ENCODE results near the gene FOXP1.

The FOXP1 gene

DNA sequence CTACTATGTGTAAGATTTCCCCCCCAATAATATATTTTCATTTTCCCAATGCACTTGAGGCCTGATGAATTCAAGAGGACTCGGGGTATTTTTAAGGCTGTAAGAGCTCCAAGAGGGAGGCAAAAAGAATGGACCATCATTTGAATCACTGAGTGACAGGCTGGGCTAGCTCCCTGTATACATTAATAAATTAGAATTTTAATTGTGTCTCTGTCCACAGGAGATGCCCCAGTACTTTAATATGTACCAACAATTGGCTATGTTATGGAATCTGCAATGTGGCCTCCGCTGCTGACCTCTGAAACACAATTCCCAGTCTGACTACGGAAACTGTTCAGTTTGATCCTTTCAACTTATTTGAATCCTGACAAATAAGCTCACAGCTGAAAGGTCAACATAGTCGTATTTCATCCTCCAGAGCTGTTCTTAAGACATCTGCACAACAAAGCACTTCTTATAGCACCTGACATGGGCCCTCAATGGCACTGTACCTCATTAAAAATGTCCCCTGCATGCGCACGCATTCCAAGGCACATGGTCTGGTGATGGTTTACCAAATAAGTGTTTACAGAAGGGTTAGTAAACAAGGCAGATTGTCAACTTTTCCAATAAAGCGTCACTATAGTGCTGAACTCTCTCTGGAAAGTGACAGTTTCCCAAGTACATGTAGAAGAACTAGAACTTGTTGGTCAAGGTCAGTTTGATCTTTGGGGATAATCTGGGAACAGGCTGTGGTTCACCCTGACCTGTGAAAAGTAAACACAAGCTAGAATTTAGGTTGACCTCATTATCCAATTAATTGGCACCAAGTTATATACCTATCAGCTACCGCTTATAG, 472.9 kb downstream of the FOXP1 start:
- DNase-seq: no peak

DNA sequence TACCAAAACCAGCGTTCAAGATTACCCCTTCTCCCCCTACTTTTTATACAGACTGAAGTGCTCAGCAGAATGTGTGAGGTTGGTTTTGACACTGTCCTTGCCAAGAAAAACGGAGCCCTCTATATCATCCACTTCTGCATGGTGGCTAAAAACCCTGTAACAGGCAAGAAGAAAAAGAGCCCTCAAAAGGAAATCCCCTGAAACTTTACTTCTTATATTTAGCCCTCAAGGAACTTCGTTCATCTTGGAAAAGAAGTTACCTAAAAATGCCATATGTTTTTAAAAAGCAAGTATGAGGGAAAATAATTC, 473.6 kb downstream of the FOXP1 start:
- no peak for DNase-seq

GRCh38 chr3:71109241-71109976, 474.1 kb downstream of the FOXP1 start:
- DNase-seq: no peak

DNA sequence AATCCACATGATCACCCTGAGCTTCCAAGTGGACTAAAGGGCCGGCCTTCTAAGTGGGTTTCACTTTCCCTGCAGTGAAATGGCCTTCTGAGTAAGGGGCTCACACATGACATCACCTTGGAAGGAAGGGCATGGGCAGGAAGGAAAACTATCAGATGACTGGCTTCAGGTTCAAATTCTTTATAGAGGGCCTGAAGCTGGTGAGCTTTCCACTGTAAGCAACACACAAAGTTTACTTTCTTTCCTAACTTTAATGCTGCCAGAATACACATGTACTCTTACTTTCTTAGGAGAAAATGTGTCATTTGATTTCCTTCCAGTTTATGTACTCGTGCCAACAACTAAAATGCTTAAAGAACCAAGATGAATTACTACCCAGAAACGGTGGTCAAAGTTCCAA, 475.6 kb downstream of the FOXP1 start:
- no peak for DNase-seq

DNA sequence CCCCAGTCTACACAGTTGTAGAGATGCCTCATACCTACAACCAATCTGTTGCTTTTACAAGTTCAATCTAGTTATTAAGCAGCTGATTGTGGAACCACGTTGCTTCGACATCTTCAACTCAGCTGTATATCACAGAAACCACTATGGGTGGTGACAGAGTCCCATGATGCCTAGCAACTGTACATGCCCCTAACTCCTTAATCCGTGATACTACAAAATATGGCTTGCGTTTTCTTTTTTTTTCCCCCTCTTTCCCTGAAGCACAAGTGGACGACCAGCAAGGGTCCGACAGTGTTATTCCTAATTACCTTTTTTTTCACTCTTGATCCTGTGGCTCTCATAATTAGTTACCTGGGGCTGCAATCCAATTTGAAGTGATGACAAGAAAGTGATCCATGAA, 478.6 kb downstream of the FOXP1 start:
- DNase-seq: no peak

- no peak for DNase-seq
Measured at GRCh38 chr3:71104556-71104955, 479.0 kb downstream of the FOXP1 start.

DNA sequence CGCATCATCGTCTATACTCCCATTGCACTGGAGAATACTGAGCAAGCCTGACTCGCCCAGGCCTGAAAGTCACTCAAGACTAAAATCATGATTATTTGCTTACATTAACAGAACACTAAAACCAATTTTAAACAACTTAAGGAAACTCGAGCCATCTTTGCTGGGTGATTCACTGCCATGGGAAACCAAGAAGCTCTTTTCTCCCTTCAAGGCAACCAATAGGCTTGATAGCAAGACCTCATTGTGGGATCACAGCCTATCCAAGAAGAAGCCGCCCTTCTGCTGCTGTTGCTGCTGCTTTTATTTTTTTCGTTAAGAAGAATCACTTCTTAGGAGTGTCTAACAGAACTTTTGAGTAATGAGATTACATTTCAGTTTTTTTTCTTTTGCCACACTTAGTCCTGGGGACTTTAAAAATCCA, 479.4 kb downstream of the FOXP1 start:
- no peak for DNase-seq

DNA sequence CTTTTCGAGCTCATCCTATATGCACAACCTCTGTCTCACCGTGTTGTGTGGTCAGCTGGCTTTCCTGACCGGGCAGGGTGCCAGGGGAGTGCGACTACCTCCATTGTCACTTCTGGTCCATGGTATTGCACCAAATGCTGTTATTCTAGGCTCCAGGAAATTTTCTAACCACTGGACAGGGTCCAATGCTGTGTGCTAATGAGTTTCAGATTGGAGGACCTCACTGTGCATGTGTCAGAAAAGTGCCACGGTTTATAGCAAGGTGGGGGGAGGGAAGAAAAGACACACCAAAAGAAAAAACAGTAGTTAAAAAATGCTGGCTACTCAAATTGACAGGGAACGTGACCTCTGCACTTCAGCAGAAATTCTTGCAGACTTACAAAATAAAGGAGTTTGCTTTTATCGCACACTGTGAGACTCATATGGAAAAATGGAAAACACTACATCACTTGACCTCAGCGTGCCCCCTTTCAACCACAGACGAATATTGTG, 480.1 kb downstream of the FOXP1 start:
- no peak for DNase-seq

DNA sequence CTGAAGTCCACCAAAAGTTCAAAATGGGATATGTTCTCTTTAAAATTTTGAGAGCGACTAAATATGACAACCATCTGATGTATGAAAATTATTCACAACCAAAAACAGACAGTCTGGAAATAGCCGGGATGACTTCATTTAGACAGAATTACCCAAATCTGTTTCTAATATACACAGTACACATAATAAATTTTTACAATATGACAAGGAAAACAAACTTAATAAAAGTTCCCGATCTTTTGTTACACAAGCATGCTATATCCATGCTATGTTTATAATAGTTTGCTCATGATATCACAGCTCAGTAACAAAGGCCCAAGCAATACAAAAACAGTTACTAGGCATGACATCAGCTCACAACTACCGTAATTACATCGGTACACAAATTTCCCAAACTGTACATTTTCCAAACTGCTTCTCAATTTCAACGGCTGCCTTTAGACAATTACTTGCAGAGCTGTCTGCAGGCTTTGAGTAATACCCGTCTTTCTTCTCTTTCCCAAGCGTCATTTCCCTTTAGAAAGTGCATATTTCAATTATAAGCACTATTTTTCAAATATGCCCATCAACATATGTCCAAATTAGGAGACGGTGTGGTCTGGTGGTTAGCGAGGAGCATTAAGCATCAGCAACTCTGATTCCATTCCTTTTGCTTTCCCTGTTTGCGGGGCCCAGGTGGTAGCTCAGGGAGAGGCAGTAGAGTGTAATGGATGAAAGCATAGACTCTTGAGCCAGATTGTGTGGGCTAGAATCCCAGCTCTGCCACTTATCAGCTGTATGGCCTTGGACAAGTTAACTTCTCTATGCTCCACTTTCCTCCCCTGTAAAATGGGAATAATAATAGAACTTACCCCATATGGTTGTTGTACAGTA, 481.2 kb downstream of the FOXP1 start:
- DNase-seq: no peak

DNA sequence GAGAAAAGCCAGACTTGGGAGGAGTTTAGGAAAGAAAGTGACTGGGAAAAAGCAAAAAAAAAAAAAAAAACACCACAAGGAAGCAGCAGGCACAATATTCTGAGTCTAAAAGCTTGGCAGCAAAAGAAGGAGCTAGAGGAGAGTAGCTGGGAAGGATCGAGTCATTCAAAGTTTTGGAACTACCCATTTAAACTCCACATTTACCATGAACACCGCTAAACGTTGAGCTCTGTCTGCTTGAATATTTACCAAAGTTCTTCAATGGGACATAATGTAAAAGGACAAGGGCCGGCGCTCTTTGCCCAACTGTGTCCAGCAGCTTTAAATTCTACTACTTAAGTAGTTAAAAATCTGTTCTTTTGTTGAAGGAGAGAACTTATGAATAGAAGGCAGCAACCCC, 481.9 kb downstream of the FOXP1 start:
- DNase-seq: no peak

DNA sequence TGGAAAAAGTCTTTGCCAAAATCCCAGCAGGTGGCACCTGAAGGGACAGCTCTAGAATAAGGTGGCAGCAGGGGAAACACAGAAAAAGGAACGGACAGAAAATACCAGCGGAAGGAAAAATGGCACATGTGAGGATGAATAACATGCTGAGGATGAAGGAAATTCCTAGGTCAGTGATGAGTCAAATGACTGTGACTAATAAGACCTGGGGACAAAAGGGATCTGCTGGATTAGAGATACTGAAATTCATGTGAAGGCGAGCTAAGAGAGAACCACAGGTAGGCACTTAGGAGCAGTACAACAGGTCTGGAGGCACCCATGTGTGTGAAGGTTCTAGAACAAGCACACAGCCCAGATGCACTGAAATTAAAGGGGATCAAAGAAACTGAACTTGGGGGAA, 482.5 kb downstream of the FOXP1 start:
- no peak for DNase-seq

GRCh38 chr3:71099997-71100719, 483.4 kb downstream of the FOXP1 start:
- DNase-seq: no peak

DNA sequence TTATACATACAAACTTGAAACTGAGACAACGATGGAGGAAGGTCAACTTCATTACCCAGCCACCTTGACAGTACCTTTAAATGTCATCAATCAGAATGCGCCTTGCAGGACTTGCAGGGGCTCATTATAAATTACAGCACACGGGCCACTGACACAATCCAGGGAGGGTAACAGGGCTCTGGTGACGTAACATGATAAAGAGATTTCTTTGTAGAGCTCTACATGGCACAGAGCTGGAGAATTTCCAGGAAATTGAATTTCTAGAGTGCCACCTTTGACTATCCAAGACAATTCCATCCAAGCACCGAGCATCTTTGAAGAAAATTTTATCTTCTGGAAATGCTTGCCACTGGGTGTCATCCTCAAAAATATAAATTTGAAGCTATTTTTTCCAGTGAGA, 486.0 kb downstream of the FOXP1 start:
- DNase-seq: no peak

GRCh38 chr3:71095511-71096291, 487.8 kb downstream of the FOXP1 start:
- DNase-seq: no peak

DNA sequence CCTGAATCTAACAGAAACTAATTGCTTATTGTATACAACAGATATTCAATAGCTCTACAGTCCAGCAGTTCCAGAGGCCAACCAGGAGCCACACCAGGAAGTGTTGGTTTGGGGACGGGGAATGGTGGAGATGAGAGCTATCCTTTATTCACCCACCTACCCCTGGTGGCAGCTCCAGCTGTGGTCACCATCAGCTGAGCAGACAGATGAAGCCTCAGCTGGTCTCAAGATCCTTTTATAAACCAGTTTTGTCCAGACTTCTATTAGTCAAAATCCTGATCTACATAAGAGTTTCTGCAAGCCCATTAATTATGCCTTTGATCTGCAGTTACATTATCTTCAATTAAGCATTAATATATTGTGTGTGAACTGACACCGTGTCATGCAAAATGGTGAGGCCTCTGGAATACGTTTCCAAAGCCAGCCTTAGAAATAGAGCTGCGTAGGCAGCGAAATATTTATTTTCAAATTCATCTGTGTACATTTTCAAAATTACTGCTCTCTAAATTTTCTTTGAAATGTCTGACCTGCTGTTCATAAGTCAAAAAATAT, 488.8 kb downstream of the FOXP1 start:
- DNase-seq: no peak

- no peak for DNase-seq
Measured at GRCh38 chr3:71092665-71093064, 490.9 kb downstream of the FOXP1 start.

- no peak for DNase-seq
Measured at GRCh38 chr3:71090207-71090606, 493.3 kb downstream of the FOXP1 start.

DNA sequence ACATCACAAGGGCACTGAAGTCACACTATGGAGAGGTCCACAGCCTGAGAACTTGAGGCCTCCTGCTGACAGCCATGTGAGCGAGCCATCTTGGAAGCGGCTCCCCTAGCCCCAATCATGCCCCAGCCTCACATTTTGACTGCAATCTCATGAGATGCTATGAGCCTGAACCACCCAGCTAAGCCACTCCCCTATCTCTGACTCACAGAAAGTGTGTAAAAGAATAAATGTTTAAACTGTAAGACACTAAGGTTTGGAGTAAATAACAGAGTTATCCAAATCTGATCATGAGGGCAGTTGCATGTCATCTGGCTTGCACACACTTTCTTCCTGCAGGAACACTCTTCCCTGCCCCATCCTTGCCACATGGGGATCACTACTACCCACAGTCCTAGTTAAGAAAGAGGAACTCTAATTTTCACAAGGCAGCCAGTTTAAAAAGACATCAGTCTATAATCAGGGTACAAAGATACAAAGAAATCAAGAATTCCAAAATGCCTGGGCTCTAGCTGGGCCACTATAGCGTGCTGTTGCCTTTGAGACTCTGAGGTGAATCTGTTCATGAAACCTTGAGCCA, 494.2 kb downstream of the FOXP1 start:
- DNase-seq: no peak

DNA sequence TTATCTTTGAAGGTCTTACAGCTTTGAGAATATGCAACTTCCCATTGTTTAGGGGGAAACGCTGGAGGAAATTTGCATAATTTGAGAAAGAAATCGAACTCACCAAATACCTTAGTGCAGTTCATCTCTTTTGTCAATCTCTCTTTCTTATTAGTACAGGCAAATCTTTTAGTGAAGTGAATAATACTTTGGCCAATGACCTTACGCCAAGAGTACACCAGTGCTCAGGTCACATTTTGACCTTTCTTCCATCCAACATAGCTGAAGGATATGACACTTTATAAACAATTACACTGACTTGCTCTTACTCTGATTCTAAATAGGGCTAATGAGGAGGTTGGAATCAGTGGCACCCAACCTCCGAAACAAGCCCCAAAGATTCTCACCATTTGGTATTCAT, 494.8 kb downstream of the FOXP1 start:
- no peak for DNase-seq

DNA sequence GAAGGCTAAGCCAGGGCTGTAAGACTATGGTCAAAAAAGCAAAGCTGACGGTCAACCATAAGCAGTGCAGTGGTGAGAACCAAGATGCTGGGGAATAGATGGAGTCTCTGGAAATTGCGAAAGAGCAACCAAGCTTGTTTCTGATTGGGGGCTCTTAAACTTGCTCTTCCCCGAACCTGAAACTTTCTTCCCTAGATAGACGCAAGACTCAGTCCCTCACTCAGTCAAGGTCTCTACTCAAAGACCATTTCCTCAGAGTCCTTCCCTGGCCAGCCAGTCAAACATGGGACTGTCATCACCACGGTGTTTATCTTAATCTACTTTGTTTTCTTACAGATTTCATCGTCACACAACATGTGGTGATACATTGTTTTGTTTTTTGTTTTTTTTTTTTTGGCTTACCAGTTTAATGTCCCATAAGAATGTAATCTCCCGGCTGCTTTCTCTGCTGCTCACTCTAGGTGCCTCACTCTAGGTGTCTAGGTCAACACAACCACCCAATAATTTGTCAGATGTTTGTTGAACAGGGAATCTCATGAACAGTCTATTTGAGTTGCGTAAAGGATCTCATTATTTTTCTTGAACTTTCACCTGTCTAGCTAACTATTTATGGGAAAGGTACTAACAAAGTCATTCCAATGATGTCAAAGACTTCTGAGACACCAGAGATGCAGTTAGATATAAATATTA, 495.4 kb downstream of the FOXP1 start:
- DNase-seq: no peak

Data from activated CD4-positive, alpha-beta T cell treated with anti-CD3 and anti-CD28 coated beads for 4 hours (primary cell).